Measurements from ENCODE around the gene BAIAP3. TPM values are rescaled to one million over a fixed set of nuclear protein-coding genes. Genes with fewer than 3 reads are reported as not detected.

BAIAP3 gene
- polyA plus RNA-seq, 1 donor from 2014 or later: 65.2 TPM

GRCh38 chr16:1332618-1333148, 762 bp upstream of the BAIAP3 start:
- Histone ChIP-seq H3F3A (ENCODE audit: insufficient read depth, low read length, poor library complexity, severe bottlenecking) (no peaks in the 10 kb centered on the region), H3K36me3 (ENCODE audit: insufficient read depth, low read length) (no peaks in the 10 kb centered on the region), H3K9me3 (ENCODE audit: low read length) (no peaks in the 10 kb centered on the region), H3K4me3 (ENCODE audit: low read length) (peak overlapping the region; percentile 76), H3K79me2 (replicated peaks; ENCODE audit: insufficient read depth, low read length) (peaks cover 17% of the 10 kb centered on the region), H3K27me3 (ENCODE audit: insufficient read depth, low read depth, low read length) (peaks cover 33% of the 10 kb centered on the region), H4K20me1 (ENCODE audit: insufficient read depth) (no peaks in the 10 kb centered on the region), H3K4me2 (ENCODE audit: low read length) (no peak overlapping the region), H3K9me2 (ENCODE audit: insufficient read depth, low read length) (no peaks in the 10 kb centered on the region), H2AFZ (ENCODE audit: low read depth, low read length) (no peak overlapping the region), H3K9ac (ENCODE audit: low read length) (peak overlapping the region; percentile 74), H3K27ac (ENCODE audit: low read length) (no peak overlapping the region)
- no peak for TF ChIP-seq RAD21 (conservative IDR thresholded peaks at IDR 0.05)
- no peak for TF ChIP-seq POLR2AphosphoS5 (IDR thresholded peaks at IDR 0.05)
- TF ChIP-seq TAF1 (IDR thresholded peaks at IDR 0.05; ENCODE audit: low read depth): no peak
- TF ChIP-seq MXI1 (conservative IDR thresholded peaks at IDR 0.05; ENCODE audit: poor library complexity, severe bottlenecking): no peak
- TF ChIP-seq, protein P1, sequence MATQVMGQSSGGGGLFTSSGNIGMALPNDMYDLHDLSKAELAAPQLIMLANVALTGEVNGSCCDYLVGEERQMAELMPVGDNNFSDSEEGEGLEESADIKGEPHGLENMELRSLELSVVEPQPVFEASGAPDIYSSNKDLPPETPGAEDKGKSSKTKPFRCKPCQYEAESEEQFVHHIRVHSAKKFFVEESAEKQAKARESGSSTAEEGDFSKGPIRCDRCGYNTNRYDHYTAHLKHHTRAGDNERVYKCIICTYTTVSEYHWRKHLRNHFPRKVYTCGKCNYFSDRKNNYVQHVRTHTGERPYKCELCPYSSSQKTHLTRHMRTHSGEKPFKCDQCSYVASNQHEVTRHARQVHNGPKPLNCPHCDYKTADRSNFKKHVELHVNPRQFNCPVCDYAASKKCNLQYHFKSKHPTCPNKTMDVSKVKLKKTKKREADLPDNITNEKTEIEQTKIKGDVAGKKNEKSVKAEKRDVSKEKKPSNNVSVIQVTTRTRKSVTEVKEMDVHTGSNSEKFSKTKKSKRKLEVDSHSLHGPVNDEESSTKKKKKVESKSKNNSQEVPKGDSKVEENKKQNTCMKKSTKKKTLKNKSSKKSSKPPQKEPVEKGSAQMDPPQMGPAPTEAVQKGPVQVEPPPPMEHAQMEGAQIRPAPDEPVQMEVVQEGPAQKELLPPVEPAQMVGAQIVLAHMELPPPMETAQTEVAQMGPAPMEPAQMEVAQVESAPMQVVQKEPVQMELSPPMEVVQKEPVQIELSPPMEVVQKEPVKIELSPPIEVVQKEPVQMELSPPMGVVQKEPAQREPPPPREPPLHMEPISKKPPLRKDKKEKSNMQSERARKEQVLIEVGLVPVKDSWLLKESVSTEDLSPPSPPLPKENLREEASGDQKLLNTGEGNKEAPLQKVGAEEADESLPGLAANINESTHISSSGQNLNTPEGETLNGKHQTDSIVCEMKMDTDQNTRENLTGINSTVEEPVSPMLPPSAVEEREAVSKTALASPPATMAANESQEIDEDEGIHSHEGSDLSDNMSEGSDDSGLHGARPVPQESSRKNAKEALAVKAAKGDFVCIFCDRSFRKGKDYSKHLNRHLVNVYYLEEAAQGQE (IDR thresholded peaks at IDR 0.05; ENCODE audit: borderline replicate concordance): no peak
- no peak for TF ChIP-seq EP300 (conservative IDR thresholded peaks at IDR 0.05; ENCODE audit: poor library complexity, severe bottlenecking)
- TF ChIP-seq SMC3 (conservative IDR thresholded peaks at IDR 0.05; ENCODE audit: poor library complexity): no peak
- TF ChIP-seq, protein P2, sequence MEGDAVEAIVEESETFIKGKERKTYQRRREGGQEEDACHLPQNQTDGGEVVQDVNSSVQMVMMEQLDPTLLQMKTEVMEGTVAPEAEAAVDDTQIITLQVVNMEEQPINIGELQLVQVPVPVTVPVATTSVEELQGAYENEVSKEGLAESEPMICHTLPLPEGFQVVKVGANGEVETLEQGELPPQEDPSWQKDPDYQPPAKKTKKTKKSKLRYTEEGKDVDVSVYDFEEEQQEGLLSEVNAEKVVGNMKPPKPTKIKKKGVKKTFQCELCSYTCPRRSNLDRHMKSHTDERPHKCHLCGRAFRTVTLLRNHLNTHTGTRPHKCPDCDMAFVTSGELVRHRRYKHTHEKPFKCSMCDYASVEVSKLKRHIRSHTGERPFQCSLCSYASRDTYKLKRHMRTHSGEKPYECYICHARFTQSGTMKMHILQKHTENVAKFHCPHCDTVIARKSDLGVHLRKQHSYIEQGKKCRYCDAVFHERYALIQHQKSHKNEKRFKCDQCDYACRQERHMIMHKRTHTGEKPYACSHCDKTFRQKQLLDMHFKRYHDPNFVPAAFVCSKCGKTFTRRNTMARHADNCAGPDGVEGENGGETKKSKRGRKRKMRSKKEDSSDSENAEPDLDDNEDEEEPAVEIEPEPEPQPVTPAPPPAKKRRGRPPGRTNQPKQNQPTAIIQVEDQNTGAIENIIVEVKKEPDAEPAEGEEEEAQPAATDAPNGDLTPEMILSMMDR (IDR thresholded peaks at IDR 0.05; ENCODE audit: poor library complexity, severe bottlenecking): no peak
- TF ChIP-seq EZH2 (IDR thresholded peaks at IDR 0.05; ENCODE audit: borderline replicate concordance, insufficient read depth, low read length, poor library complexity, severe bottlenecking): no peak

DNA sequence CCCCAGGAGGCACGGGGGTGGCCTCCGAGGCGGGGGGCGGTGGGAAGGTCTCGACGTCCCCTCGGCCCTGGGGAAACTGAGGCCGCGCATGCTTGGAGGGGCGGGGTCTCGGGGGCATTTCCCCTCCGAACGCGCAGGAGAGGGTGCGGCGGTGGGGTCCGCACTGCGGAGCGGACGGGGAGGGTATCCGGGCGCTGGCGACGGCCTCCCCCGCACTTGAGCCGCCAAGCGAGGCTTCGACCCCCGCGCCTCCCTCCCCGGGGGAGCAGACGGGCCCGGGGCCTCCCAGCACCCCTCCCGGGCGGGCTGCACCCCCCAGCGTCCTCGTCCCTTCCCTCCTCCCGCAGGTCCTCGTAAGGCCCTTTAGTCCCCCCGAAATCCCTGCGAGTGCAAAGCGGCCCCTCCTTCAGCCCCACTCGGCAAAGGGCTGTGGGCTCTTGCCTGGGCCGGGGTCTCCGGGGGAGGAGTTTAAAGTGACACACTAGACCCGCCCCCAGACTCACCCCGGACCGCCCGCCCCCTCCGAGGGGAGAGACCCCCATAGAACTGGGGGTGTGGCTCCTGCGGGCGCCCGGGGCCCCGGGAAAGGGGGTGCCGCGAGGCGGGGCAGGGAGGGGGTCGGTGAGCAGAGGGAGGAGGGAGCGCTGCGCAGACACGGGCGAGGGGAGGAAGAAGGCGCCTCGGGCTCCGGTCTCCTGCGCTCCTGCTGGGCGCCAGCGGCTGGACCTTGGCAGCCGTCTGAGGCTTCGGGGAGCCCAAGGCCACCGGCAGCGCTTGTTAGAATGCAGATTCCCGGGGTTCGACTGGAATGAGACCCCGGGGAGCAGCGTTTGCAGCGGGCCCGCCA, 632 bp downstream of the BAIAP3 start:
- H3K9me3 ChIP-seq (ENCODE audit: low read length): no peaks in the 10 kb centered on the region
- peaks cover 33% of the 10 kb centered on the region for H3K27me3 ChIP-seq (ENCODE audit: insufficient read depth, low read depth, low read length)
- H2AFZ ChIP-seq (ENCODE audit: low read depth, low read length): no peak overlapping the region
- H3F3A ChIP-seq (ENCODE audit: insufficient read depth, low read length, poor library complexity, severe bottlenecking): no peaks in the 10 kb centered on the region
- H3K4me3 ChIP-seq (ENCODE audit: low read length): peak overlapping the region; percentile 76
- no peaks in the 10 kb centered on the region for H3K9me2 ChIP-seq (ENCODE audit: insufficient read depth, low read length)
- H4K20me1 ChIP-seq (ENCODE audit: insufficient read depth): no peaks in the 10 kb centered on the region
- H3K4me2 ChIP-seq (ENCODE audit: low read length): peak overlapping the region; percentile 73
- peaks cover 17% of the 10 kb centered on the region for H3K79me2 ChIP-seq (replicated peaks; ENCODE audit: insufficient read depth, low read length)
- H3K36me3 ChIP-seq (ENCODE audit: insufficient read depth, low read length): no peaks in the 10 kb centered on the region
- no peak overlapping the region for H3K27ac ChIP-seq (ENCODE audit: low read length)
- TF ChIP-seq EP300 (conservative IDR thresholded peaks at IDR 0.05; ENCODE audit: poor library complexity, severe bottlenecking) (no peak), TAF1 (IDR thresholded peaks at IDR 0.05; ENCODE audit: low read depth) (no peak), SMC3 (conservative IDR thresholded peaks at IDR 0.05; ENCODE audit: poor library complexity) (no peak), MXI1 (conservative IDR thresholded peaks at IDR 0.05; ENCODE audit: poor library complexity, severe bottlenecking) (no peak), RAD21 (conservative IDR thresholded peaks at IDR 0.05) (no peak), EZH2 (IDR thresholded peaks at IDR 0.05; ENCODE audit: borderline replicate concordance, insufficient read depth, low read length, poor library complexity, severe bottlenecking) (no peak), POLR2AphosphoS5 (IDR thresholded peaks at IDR 0.05) (no peak)
- TF ChIP-seq, protein P2 (IDR thresholded peaks at IDR 0.05; ENCODE audit: poor library complexity, severe bottlenecking): no peak
- TF ChIP-seq, protein P1 (IDR thresholded peaks at IDR 0.05; ENCODE audit: borderline replicate concordance): no peak
- H3K9ac ChIP-seq (ENCODE audit: low read length): peak overlapping the region; percentile 74

Measured in neural cell (in vitro differentiated cells).